OCI-LY7 (cell line): ENCODE data around the gene CDK7. TPM values are rescaled to one million over a fixed set of nuclear protein-coding genes. Genes with fewer than 3 reads are reported as not detected.

Experiments
- BruUV-seq: library from RNA; stranded (reverse); fragments of 400-500 nt; replicated peaks from 2 replicates; lab custom pipeline; 2021; lab: Mats Ljungman, UMichigan
- CTCF ChIA-PET: fragments of 300-600 bp; sonication (Branson Sonifier 250); formaldehyde crosslinking; loops from one replicate; lab custom pipeline; 2022; ENCODE audit warnings: antibody characterized with exemption; ENCODE audit not compliant: unreplicated experiment; lab: Charles Lee
- POLR2A ChIA-PET: fragments of 300-600 bp; sonication (Branson Sonifier 250); formaldehyde crosslinking; loops from one replicate; lab custom pipeline; 2022; ENCODE audit warnings: antibody characterized with exemption; lab: Charles Lee
- DNase-seq: peaks from one replicate; pipeline ENCODE4 v3.0.0-alpha.2; 2015; ENCODE audit warnings: low spot score
- H2AFZ ChIP-seq: fragments of 200-600 bp; sonication (generic), shearing (Covaris generic); 2 replicates; pipeline ENCODE4 v1.6.1; 2014; ENCODE audit warnings: mild to moderate bottlenecking, antibody characterized with exemption, low read length, moderate library complexity
- H3K27ac ChIP-seq: fragments of 200-600 bp; sonication (generic); 2 replicates; pipeline ENCODE4 v1.5.1; 2014; ENCODE audit warnings: mixed run types, low read depth, mild to moderate bottlenecking, moderate library complexity, low read length, inconsistent platforms; ENCODE audit not compliant: poor library complexity, severe bottlenecking
- H3K36me3 ChIP-seq: fragments of 200-600 bp; sonication (generic); 2 replicates; pipeline ENCODE4 v1.6.1; 2014; ENCODE audit warnings: mild to moderate bottlenecking, antibody characterized with exemption, low read length, moderate library complexity, mixed read lengths; ENCODE audit not compliant: insufficient read depth
- H3K4me1 ChIP-seq: fragments of 200-600 bp; sonication (generic); 2 replicates; pipeline ENCODE4 v1.5.1; 2014; ENCODE audit warnings: mild to moderate bottlenecking, low read length; ENCODE audit not compliant: insufficient read depth, poor library complexity, severe bottlenecking
- H3K4me2 ChIP-seq: fragments of 200-600 bp; sonication (generic); 2 replicates; pipeline ENCODE4 v1.6.1; 2014; ENCODE audit warnings: mild to moderate bottlenecking, low read length
- H3K4me3 ChIP-seq: fragments of 200-600 bp; sonication (generic); 2 replicates; pipeline ENCODE4 v1.5.1; 2014; ENCODE audit warnings: mild to moderate bottlenecking, low read depth, low read length; ENCODE audit not compliant: poor library complexity, severe bottlenecking
- H3K79me2 ChIP-seq: fragments of 200-600 bp; sonication (generic); 2 replicates; pipeline ENCODE4 v1.6.1; 2016; ENCODE audit warnings: low read depth, mild to moderate bottlenecking, low read length, moderate library complexity, mixed read lengths; ENCODE audit not compliant: insufficient read depth
- H3K9me2 ChIP-seq: fragments of 200-600 bp; sonication (generic); 2 replicates; pipeline ENCODE4 v1.6.1; 2016; ENCODE audit warnings: mild to moderate bottlenecking, low read length, mixed read lengths; ENCODE audit not compliant: insufficient read depth
- H3K9me3 ChIP-seq: fragments of 200-600 bp; sonication (generic); 2 replicates; pipeline ENCODE4 v1.6.1; 2014; ENCODE audit warnings: mild to moderate bottlenecking, mixed run types, low read length, mixed read lengths
- H4K20me1 ChIP-seq: fragments of 200-600 bp; sonication (generic); 2 replicates; pipeline ENCODE4 v1.6.1; 2014; ENCODE audit warnings: mild to moderate bottlenecking, antibody characterized with exemption, low read length, moderate library complexity, mixed read lengths; ENCODE audit not compliant: insufficient read depth
- EZH2phosphoT487 ChIP-seq: fragments of 200-600 bp; sonication (generic); IDR thresholded peaks from 2 replicates; pipeline ENCODE4 v1.6.1; 2018; ENCODE audit warnings: low read depth, borderline replicate concordance, mild to moderate bottlenecking, mixed run types, antibody characterized with exemption, low read length, moderate library complexity, mixed read lengths
- intact Hi-C: fragments of 100-400 bp; cut with micrococcal nuclease; formaldehyde crosslinking; loops from one replicate; pipeline ENCODE4 v1.10.0; 2022; ENCODE audit not compliant: unreplicated experiment
- total RNA-seq, 2 experiments: library from RNA; depleted of rRNA in 1 of 2; stranded (reverse); fragments of >200 nt in 1 of 2; shearing (Covaris generic) in 1 of 2; gene quantifications; 2 replicates each; pipeline ENCODE4 v1.2.3, GENCODE V29; 2014 to 2022
- TF ChIP-seq, protein P1 (sequence below): fragments of 200-600 bp; sonication (generic); conservative IDR thresholded peaks from 2 replicates; pipeline ENCODE4 v1.5.1; 2014; ENCODE audit warnings: mild to moderate bottlenecking, antibody characterized with exemption, low read length, moderate library complexity, mixed read lengths

Gene CDK7
- total RNA-seq, 2 experiments from 2014 or later: 18.4 to 33.1 TPM

DNA sequence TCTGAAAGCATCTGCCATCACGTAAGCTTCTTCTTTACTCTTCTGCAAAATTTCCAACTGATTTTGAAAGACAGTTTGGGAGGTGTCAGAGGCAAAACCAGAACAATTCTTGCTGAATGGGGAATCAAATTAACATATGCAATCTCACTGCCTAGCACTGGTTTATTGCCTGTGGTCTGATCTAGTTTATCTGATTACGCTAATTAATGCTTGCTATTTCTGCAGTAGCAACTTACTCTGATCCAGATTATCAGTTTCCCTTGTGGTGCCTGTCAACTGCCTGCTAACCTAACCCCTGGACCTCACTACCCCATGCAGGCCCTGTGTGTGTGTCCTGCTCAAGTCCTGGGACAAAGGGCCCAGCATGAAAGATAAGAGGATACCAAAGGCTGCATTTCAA lies 57.6 kb downstream of the CDK7 start:
- Histone ChIP-seq H3K4me2 (no peak overlapping the region), H3K9me3 (no peaks in the 10 kb centered on the region), H3K4me1 (no peaks in the 10 kb centered on the region), H4K20me1 (no peaks in the 10 kb centered on the region), H3K27ac (no peak overlapping the region), H3K4me3 (no peak overlapping the region), H3K79me2 (no peaks in the 10 kb centered on the region), H2AFZ (no peak overlapping the region), H3K36me3 (no peaks in the 10 kb centered on the region), H3K9me2 (no peaks in the 10 kb centered on the region)
- TF ChIP-seq, protein P1, sequence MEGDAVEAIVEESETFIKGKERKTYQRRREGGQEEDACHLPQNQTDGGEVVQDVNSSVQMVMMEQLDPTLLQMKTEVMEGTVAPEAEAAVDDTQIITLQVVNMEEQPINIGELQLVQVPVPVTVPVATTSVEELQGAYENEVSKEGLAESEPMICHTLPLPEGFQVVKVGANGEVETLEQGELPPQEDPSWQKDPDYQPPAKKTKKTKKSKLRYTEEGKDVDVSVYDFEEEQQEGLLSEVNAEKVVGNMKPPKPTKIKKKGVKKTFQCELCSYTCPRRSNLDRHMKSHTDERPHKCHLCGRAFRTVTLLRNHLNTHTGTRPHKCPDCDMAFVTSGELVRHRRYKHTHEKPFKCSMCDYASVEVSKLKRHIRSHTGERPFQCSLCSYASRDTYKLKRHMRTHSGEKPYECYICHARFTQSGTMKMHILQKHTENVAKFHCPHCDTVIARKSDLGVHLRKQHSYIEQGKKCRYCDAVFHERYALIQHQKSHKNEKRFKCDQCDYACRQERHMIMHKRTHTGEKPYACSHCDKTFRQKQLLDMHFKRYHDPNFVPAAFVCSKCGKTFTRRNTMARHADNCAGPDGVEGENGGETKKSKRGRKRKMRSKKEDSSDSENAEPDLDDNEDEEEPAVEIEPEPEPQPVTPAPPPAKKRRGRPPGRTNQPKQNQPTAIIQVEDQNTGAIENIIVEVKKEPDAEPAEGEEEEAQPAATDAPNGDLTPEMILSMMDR: no peak
- no peak for TF ChIP-seq EZH2phosphoT487
- intact Hi-C loops: no loop called here
- ChIA-PET POLR2A (interaction anchor here (0.6 kb wide), 1 partner anchor 14 kb away, joined by 5 read pairs; no protein-coding TSS in a partner anchor), CTCF (no interaction called here)
- no TSS peak for BruUV-seq
- no peak for DNase-seq

DNA sequence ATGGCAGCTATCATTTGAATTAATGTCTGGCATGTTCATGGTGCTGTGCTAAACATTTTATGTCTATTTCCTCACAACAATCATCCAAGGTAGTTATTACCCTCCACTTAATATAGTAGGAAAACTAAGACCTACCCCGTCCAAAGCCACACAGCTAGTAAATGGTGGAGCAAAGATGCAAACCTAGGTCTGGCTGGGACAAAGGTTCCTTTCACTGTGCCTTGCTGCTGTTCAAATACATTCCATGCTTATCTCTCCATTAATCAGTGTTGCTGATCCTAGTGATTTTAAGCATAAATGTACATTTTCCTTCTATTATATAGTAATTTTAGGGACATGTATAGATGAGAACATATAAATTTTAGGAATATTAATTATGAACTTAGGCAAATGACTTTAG lies 59.2 kb downstream of the CDK7 start:
- Histone ChIP-seq H3K9me3 (no peaks in the 10 kb centered on the region), H3K79me2 (no peaks in the 10 kb centered on the region), H2AFZ (no peak overlapping the region), H3K27ac (no peak overlapping the region), H3K4me3 (no peak overlapping the region), H3K36me3 (no peaks in the 10 kb centered on the region), H4K20me1 (no peaks in the 10 kb centered on the region), H3K4me1 (no peaks in the 10 kb centered on the region), H3K9me2 (no peaks in the 10 kb centered on the region), H3K4me2 (no peak overlapping the region)
- no peak for DNase-seq
- TF ChIP-seq, protein P1: no peak
- no peak for TF ChIP-seq EZH2phosphoT487
- intact Hi-C loops: no loop called here
- no TSS peak for BruUV-seq
- ChIA-PET CTCF (interaction anchor here (0.5 kb wide), 1 partner anchor 41 kb away, joined by 5 read pairs; no protein-coding TSS in a partner anchor), POLR2A (no interaction called here)

DNA sequence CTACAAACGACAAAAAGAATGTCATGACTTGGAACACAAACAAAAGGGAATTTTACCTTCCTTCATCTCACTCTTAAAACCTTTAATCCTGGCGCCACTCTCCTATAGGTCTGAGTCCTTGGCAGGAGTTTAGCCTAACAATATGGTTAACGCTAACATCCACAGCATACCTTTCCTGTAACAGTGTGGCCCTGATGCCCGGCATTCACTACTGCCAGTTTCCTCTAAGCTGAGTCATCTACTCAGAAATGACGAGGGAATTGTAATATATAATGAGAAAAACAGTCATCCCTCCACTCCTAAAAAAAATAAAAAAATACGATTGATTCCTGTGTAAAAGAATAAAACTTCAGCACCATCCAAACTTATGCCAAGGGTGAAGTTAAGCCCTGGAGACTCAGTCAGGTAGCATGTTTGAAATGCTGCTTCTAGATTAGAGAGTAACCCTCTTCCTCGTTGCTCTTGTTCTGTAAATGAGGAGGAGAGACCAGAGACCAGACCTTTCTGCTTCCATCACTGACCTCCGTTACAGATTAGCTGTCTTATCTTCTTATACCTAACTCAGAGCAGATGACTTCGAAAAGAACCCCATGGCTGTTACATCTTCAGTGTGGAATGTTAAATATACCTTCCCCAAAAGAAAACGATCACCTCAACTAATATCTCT lies 60.5 kb downstream of the CDK7 start:
- ChIA-PET CTCF (no interaction called here), POLR2A (interaction anchor here (0.5 to 0.7 kb wide), 3 partner anchors 24 to 121 kb away, joined by 3 to 6 read pairs (median 4); no protein-coding TSS in a partner anchor)
- no peak for DNase-seq
- Histone ChIP-seq H3K9me2 (no peaks in the 10 kb centered on the region), H3K4me1 (no peaks in the 10 kb centered on the region), H3K4me2 (no peak overlapping the region), H3K4me3 (no peak overlapping the region), H3K36me3 (no peaks in the 10 kb centered on the region), H3K79me2 (no peaks in the 10 kb centered on the region), H3K9me3 (no peaks in the 10 kb centered on the region), H2AFZ (no peak overlapping the region), H3K27ac (no peak overlapping the region), H4K20me1 (no peaks in the 10 kb centered on the region)
- no TSS peak for BruUV-seq
- TF ChIP-seq, protein P1: no peak
- no peak for TF ChIP-seq EZH2phosphoT487
- intact Hi-C loops: no loop called here
